ENCODE data around the gene PRKG1. TPM values are rescaled to one million over a fixed set of nuclear protein-coding genes. Genes with fewer than 3 reads are reported as not detected.

Gene PRKG1
- total and polyA plus RNA-seq, 4 donors, result 0.46 to 5.1 (median 1.5) TPM

GRCh38 chr10:51462076-51462779 is 387.9 kb downstream of the PRKG1 start:
- H3K9ac ChIP-seq (ENCODE audit: low read depth in 1 of 2, low read length in 2 of 2), result no peak overlapping the region
- H3K36me3 ChIP-seq (ENCODE audit: control insufficient read depth in 4 of 4, insufficient read depth in 3 of 4, low read depth in 1 of 4, low read length in 3 of 4), result no peaks in the 10 kb centered on the region
- peaks cover 0 to 2% (median 0%) of the 10 kb centered on the region in 4 donors for H3K4me1 ChIP-seq (ENCODE audit: control insufficient read depth in 4 of 4, insufficient read depth in 4 of 4, low read length in 3 of 4)
- DNase-seq (ENCODE audit: low spot score), result no peak
- TF ChIP-seq HNF4G (IDR thresholded peaks at IDR 0.05), result no peak
- no peak for TF ChIP-seq GABPA (IDR thresholded peaks at IDR 0.05 in 1 of 2, conservative IDR thresholded peaks at IDR 0.05 in 1 of 2)
- no peak for TF ChIP-seq ATF3 (IDR thresholded peaks at IDR 0.05)
- TF ChIP-seq FOXA1 (IDR thresholded peaks at IDR 0.05), result no peak
- no peak for TF ChIP-seq EGR1 (IDR thresholded peaks at IDR 0.05; ENCODE audit: low read depth in 2 of 2)
- no peak for TF ChIP-seq NR2F2 (IDR thresholded peaks at IDR 0.05)
- WGBS, result 41% methylated on average over 3 of the region's 3 CpGs
- no peak overlapping the region for H3K4me3 ChIP-seq (ENCODE audit: low read depth in 1 of 3, low read length in 3 of 3)
- H3K27me3 ChIP-seq (ENCODE audit: control insufficient read depth in 4 of 4, insufficient read depth in 4 of 4, low read length in 3 of 4), result no peaks in the 10 kb centered on the region
- H3K9me3 ChIP-seq (ENCODE audit: control insufficient read depth in 4 of 4, low read length in 3 of 4), result no peaks in the 10 kb centered on the region
- no peak overlapping the region for H3K27ac ChIP-seq (ENCODE audit: low read depth in 1 of 2, low read length in 2 of 2)

- H3K9me3 ChIP-seq (ENCODE audit: control insufficient read depth in 4 of 4, low read length in 3 of 4), result no peaks in the 10 kb centered on the region
- no peak overlapping the region for H3K27ac ChIP-seq (ENCODE audit: low read depth in 1 of 2, low read length in 2 of 2)
- no peak for TF ChIP-seq RXRA (IDR thresholded peaks at IDR 0.05)
- TF ChIP-seq JUND (IDR thresholded peaks at IDR 0.05), result no peak
- TF ChIP-seq HNF4G (IDR thresholded peaks at IDR 0.05), result no peak
- no peak for TF ChIP-seq REST (IDR thresholded peaks at IDR 0.05)
- no peaks in the 10 kb centered on the region for H3K4me1 ChIP-seq (ENCODE audit: control insufficient read depth in 4 of 4, insufficient read depth in 4 of 4, low read length in 3 of 4)
- 35% methylated on average over 2 of the region's 2 CpGs for WGBS
- H3K4me3 ChIP-seq (ENCODE audit: low read depth in 1 of 3, low read length in 3 of 3), result no peak overlapping the region
- DNase-seq (ENCODE audit: low spot score), result no peak
- H3K27me3 ChIP-seq (ENCODE audit: control insufficient read depth in 4 of 4, insufficient read depth in 4 of 4, low read length in 3 of 4), result no peaks in the 10 kb centered on the region
- H3K9ac ChIP-seq (ENCODE audit: low read depth in 1 of 2, low read length in 2 of 2), result no peak overlapping the region
- H3K36me3 ChIP-seq (ENCODE audit: control insufficient read depth in 4 of 4, insufficient read depth in 3 of 4, low read depth in 1 of 4, low read length in 3 of 4), result no peaks in the 10 kb centered on the region
Measured at GRCh38 chr10:51468424-51468823, 394.1 kb downstream of the PRKG1 start.

- no peaks in the 10 kb centered on the region for H3K9me3 ChIP-seq (ENCODE audit: control insufficient read depth in 4 of 4, low read length in 3 of 4)
- H3K27me3 ChIP-seq (ENCODE audit: control insufficient read depth in 4 of 4, insufficient read depth in 4 of 4, low read length in 3 of 4), result no peaks in the 10 kb centered on the region
- no peak overlapping the region for H3K27ac ChIP-seq (ENCODE audit: low read depth in 1 of 2, low read length in 2 of 2)
- H3K36me3 ChIP-seq (ENCODE audit: control insufficient read depth in 4 of 4, insufficient read depth in 3 of 4, low read depth in 1 of 4, low read length in 3 of 4), result no peaks in the 10 kb centered on the region
- no peak overlapping the region for H3K9ac ChIP-seq (ENCODE audit: low read depth in 1 of 2, low read length in 2 of 2)
- no peak for DNase-seq (ENCODE audit: low spot score)
- H3K4me1 ChIP-seq (ENCODE audit: control insufficient read depth in 4 of 4, insufficient read depth in 4 of 4, low read length in 3 of 4), result no peaks in the 10 kb centered on the region
- H3K4me3 ChIP-seq (ENCODE audit: low read depth in 1 of 3, low read length in 3 of 3), result no peak overlapping the region
- 85% methylated on average over 2 of the region's 2 CpGs for WGBS
- TF ChIP-seq CTCF (IDR thresholded peaks at IDR 0.05; ENCODE audit: low read depth, low read length, missing input control) (no peak), HNF4G (IDR thresholded peaks at IDR 0.05) (no peak), FOXA2 (IDR thresholded peaks at IDR 0.05) (no peak), RXRA (IDR thresholded peaks at IDR 0.05) (no peak), TAF1 (conservative IDR thresholded peaks at IDR 0.05) (no peak), EGR1 (IDR thresholded peaks at IDR 0.05; ENCODE audit: low read depth in 2 of 2) (no peak), SP1 (IDR thresholded peaks at IDR 0.05) (no peak), GABPA (IDR thresholded peaks at IDR 0.05 in 1 of 2, conservative IDR thresholded peaks at IDR 0.05 in 1 of 2) (no peak), YY1 (IDR thresholded peaks at IDR 0.05) (no peak), ATF3 (IDR thresholded peaks at IDR 0.05) (no peak), FOXA1 (IDR thresholded peaks at IDR 0.05) (no peak), ZBTB33 (IDR thresholded peaks at IDR 0.05) (no peak), REST (IDR thresholded peaks at IDR 0.05) (no peak)
Measured at GRCh38 chr10:51469686-51470085, 395.4 kb downstream of the PRKG1 start.
